T-helper 1 cell treated with Interleukin-12 subunit alpha and Interleukin-12 subunit beta and Interleukin-4 antibody, amounts not matched to agents 30 μg/mL and 1 μg/mL, for 36 hours (primary cell): ENCODE measurements around the gene NFIX.

Source experiments
- H3K27ac Mint-ChIP-seq: one replicate; pipeline ENCODE4 v1.8.0; 2021; ENCODE audit warnings: mild to moderate bottlenecking, mixed read lengths
- H3K27me3 Mint-ChIP-seq: one replicate; pipeline ENCODE4 v1.8.0; 2021; ENCODE audit warnings: low read depth, mixed read lengths
- H3K36me3 Mint-ChIP-seq: one replicate; pipeline ENCODE4 v1.8.0; 2021; ENCODE audit warnings: low read depth, mixed read lengths
- H3K4me1 Mint-ChIP-seq: one replicate; pipeline ENCODE4 v1.8.0; 2021; ENCODE audit warnings: low read depth, mixed read lengths
- H3K4me3 Mint-ChIP-seq: one replicate; pipeline ENCODE4 v1.8.0; 2021; ENCODE audit warnings: mild to moderate bottlenecking, moderate library complexity, mixed read lengths
- H3K9me3 Mint-ChIP-seq: one replicate; pipeline ENCODE4 v1.8.0; 2021; ENCODE audit warnings: mixed read lengths

The NFIX gene

GRCh38 chr19:13025819-13026456, 30.7 kb downstream of the NFIX start:
- Mint-ChIP-seq H3K4me1 (peaks cover 20% of the 10 kb centered on the region), H3K27me3 (peaks cover 58% of the 10 kb centered on the region), H3K9me3 (no peaks in the 10 kb centered on the region), H3K36me3 (peaks cover 2% of the 10 kb centered on the region), H3K4me3 (no peak overlapping the region), H3K27ac (no peak overlapping the region)

DNA sequence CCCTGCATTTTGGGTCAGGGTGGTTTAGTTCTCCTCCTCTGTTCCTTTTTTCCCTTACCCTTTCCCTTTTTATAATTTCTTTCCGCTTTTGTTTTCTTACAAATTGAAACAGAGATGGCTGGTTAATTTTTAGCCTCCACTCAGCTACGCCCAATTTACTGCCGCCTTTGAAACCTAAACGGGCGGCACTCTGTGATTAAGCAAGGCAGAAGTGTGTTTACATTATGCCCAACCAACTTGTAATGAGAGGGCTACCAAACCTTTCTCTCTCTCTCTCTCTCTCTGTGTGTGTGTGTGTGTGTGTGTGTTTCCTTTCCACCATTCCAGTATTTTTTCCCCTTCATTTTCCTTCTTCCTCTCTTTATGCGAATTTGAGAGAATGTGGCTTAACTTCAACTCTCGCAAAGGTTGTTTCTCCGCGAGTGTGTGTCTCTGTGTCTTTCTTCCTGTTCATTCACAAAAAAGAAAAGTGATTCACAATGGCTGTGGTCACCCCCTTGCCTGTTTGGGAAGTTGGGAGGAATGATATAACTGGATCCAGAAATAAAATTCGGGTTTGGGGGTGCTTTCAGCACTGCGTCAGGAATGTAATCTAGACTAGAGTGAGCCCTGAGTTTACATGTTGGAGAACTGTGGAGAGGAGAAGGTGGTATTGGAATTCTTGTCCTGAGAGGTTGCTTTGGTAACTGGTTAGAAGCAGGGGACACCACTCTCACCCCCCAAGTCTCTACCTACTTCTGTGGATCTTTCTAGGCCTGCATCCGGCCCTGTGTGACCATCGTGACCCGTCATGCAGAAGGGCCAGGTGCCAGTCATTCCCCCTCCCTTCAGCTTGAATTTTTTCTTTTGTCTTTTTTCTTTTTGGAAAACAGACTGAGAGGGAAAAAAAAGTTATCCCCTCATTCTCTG, 31.4 kb downstream of the NFIX start:
- Mint-ChIP-seq H3K27ac (no peak overlapping the region), H3K27me3 (peaks cover 53% of the 10 kb centered on the region), H3K9me3 (no peaks in the 10 kb centered on the region), H3K4me3 (no peak overlapping the region), H3K36me3 (peaks cover 2% of the 10 kb centered on the region), H3K4me1 (peaks cover 20% of the 10 kb centered on the region)

- H3K4me1 Mint-ChIP-seq = peaks cover 18% of the 10 kb centered on the region
- H3K27ac Mint-ChIP-seq = no peak overlapping the region
- no peaks in the 10 kb centered on the region for H3K9me3 Mint-ChIP-seq
- peaks cover 44% of the 10 kb centered on the region for H3K27me3 Mint-ChIP-seq
- H3K4me3 Mint-ChIP-seq = no peak overlapping the region
- H3K36me3 Mint-ChIP-seq = peaks cover 2% of the 10 kb centered on the region
These were observed 32.3 kb downstream of the NFIX start for GRCh38 chr19:13027557-13027956.

- Mint-ChIP-seq H3K4me3 (no peak overlapping the region), H3K27me3 (peaks cover 42% of the 10 kb centered on the region), H3K27ac (no peak overlapping the region), H3K36me3 (peaks cover 2% of the 10 kb centered on the region), H3K9me3 (no peaks in the 10 kb centered on the region), H3K4me1 (peaks cover 16% of the 10 kb centered on the region)
These were observed 32.8 kb downstream of the NFIX start for GRCh38 chr19:13028027-13028426.

DNA sequence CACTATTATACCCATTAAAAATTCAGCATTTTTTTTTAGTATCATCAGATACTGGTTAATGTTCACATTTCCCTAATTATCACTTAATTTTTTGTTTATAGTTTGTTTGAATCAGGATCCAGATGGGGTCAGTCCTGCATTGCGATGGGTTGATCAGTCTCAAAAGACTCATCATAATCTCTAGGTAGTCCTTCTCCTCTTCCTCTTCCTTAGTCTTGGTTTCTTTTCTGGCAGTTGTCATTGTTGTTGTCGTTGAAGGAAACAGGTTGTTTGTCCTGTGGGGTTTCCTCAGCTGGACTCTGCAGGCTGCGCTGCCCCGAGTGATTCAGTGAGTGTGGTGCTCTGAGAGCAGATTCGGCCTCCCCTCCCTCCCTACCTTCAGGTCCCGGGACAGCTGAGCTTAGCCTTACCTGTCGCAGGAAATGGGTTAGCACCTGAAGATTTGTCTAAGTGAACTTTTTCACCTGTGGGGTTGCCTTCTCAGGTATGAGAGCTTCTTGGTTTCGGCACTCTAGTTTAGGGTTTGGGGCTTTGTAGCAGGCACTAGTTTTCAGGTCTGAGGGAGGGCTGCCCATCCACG, 34.1 kb downstream of the NFIX start:
- H3K4me3 Mint-ChIP-seq = no peak overlapping the region
- H3K36me3 Mint-ChIP-seq = peaks cover 2% of the 10 kb centered on the region
- H3K27me3 Mint-ChIP-seq = peaks cover 29% of the 10 kb centered on the region
- H3K9me3 Mint-ChIP-seq = no peaks in the 10 kb centered on the region
- H3K27ac Mint-ChIP-seq = no peak overlapping the region
- peaks cover 6% of the 10 kb centered on the region for H3K4me1 Mint-ChIP-seq

- Mint-ChIP-seq H3K27me3 (peaks cover 24% of the 10 kb centered on the region), H3K36me3 (no peaks in the 10 kb centered on the region), H3K9me3 (no peaks in the 10 kb centered on the region), H3K27ac (no peak overlapping the region), H3K4me3 (no peak overlapping the region), H3K4me1 (peaks cover 3% of the 10 kb centered on the region)
These were observed 34.6 kb downstream of the NFIX start for GRCh38 chr19:13029893-13030292.

- H3K27me3 Mint-ChIP-seq = peaks cover 4% of the 10 kb centered on the region
- H3K4me3 Mint-ChIP-seq = no peak overlapping the region
- H3K36me3 Mint-ChIP-seq = no peaks in the 10 kb centered on the region
- no peaks in the 10 kb centered on the region for H3K4me1 Mint-ChIP-seq
- no peaks in the 10 kb centered on the region for H3K9me3 Mint-ChIP-seq
- H3K27ac Mint-ChIP-seq = no peak overlapping the region
These were observed 36.8 kb downstream of the NFIX start for GRCh38 chr19:13031917-13032623.

- no peak overlapping the region for H3K4me3 Mint-ChIP-seq
- H3K27ac Mint-ChIP-seq = no peak overlapping the region
- no peaks in the 10 kb centered on the region for H3K4me1 Mint-ChIP-seq
- no peaks in the 10 kb centered on the region for H3K36me3 Mint-ChIP-seq
- peaks cover 4% of the 10 kb centered on the region for H3K27me3 Mint-ChIP-seq
- H3K9me3 Mint-ChIP-seq = no peaks in the 10 kb centered on the region
These were observed 37.6 kb downstream of the NFIX start for GRCh38 chr19:13032837-13033236.

DNA sequence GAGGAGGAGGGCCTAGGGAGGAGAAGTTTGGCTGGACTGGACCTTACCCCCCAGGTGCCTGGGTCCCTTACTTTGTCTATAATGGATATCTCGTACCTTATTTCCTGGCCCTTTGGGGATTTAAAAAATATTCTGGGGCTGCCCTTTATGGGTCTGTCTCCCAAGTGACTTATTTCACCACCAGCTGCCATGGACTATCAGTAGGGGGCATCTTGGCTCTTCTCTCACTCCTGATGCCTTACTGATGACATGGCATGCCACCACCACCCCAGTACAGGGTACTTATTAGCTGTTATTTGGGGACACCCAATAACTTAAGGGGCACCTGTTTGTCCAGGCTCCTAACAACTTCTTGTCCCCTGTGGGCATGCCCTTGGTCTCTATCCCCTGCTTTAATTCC, 38.0 kb downstream of the NFIX start:
- no peaks in the 10 kb centered on the region for H3K9me3 Mint-ChIP-seq
- no peak overlapping the region for H3K27ac Mint-ChIP-seq
- H3K4me3 Mint-ChIP-seq = no peak overlapping the region
- no peaks in the 10 kb centered on the region for H3K36me3 Mint-ChIP-seq
- no peaks in the 10 kb centered on the region for H3K4me1 Mint-ChIP-seq
- peaks cover 4% of the 10 kb centered on the region for H3K27me3 Mint-ChIP-seq

DNA sequence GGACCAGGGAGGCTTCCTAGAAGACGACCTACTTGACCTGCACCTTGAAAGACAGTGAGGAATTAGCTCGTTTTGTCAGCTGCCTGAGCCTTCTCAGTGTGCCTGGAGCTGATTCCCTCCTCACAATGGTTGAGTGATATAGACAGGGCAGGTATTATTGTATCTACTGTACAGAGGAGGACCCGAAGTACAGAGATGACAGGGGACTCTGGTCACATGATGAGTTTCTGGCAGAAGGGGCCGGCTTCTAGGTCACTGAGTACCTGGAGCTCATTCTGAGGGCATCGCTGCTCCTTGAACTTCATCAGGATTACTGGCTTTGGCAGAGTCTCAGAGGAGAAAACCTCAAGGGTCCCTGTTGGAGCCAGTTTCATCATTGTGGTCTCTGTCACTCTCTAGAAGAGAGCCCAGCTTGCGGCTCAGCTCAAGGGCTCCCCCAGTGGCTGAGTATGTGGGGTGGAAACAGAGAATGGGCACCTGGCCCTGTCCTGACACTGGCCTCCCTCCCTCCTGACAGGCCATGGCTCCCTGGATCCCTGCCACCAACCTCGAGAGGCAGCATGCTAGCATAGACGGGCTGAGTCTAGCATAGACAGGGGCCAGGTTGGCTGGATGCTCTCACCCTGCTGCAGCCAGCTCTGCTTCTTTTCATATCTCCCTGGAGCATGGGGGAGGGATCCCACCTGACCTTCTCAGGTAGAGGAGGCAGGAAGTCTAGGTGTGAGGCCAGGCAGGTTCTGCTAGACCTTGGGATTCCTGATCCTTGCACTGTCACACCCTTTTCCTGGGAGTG, 38.7 kb downstream of the NFIX start:
- no peaks in the 10 kb centered on the region for H3K36me3 Mint-ChIP-seq
- H3K4me1 Mint-ChIP-seq = no peaks in the 10 kb centered on the region
- no peak overlapping the region for H3K4me3 Mint-ChIP-seq
- peaks cover 1% of the 10 kb centered on the region for H3K27me3 Mint-ChIP-seq
- no peak overlapping the region for H3K27ac Mint-ChIP-seq
- no peaks in the 10 kb centered on the region for H3K9me3 Mint-ChIP-seq

DNA sequence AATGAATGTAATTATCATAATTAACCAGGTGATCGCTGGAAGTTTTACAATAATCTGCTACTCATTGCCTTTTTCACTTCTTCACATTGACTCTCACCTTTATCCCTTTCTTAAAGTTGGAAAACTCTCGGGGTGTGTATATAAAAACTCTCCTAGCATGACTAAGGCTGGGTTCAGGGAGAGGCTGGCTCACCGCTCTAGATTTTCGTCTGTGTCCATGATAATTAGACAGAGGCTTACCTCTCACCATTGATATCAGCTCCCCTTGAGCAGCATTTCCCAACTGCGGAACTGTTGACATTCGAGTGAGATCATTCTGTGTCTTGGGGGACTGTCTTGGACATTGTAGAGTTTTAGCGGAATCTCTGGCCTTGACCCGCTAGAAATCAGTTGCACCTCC, 39.4 kb downstream of the NFIX start:
- H3K27me3 Mint-ChIP-seq = no peaks in the 10 kb centered on the region
- no peaks in the 10 kb centered on the region for H3K36me3 Mint-ChIP-seq
- no peak overlapping the region for H3K27ac Mint-ChIP-seq
- no peaks in the 10 kb centered on the region for H3K4me1 Mint-ChIP-seq
- no peaks in the 10 kb centered on the region for H3K9me3 Mint-ChIP-seq
- H3K4me3 Mint-ChIP-seq = no peak overlapping the region

GRCh38 chr19:13035820-13036365, 40.6 kb downstream of the NFIX start:
- Mint-ChIP-seq H3K27ac (no peak overlapping the region), H3K4me3 (no peak overlapping the region), H3K9me3 (no peaks in the 10 kb centered on the region), H3K4me1 (no peaks in the 10 kb centered on the region), H3K27me3 (no peaks in the 10 kb centered on the region), H3K36me3 (no peaks in the 10 kb centered on the region)

GRCh38 chr19:13036366-13036976, 41.2 kb downstream of the NFIX start:
- no peak overlapping the region for H3K4me3 Mint-ChIP-seq
- no peaks in the 10 kb centered on the region for H3K36me3 Mint-ChIP-seq
- no peaks in the 10 kb centered on the region for H3K27me3 Mint-ChIP-seq
- no peaks in the 10 kb centered on the region for H3K4me1 Mint-ChIP-seq
- no peak overlapping the region for H3K27ac Mint-ChIP-seq
- H3K9me3 Mint-ChIP-seq = no peaks in the 10 kb centered on the region
